DOHH2 (cell line): ENCODE data around the gene HEXA.

Experiments used
- EZH2phosphoT487 ChIP-seq: fragments of 200-600 bp; sonication (generic); IDR thresholded peaks from 2 replicates; pipeline ENCODE4 v1.6.1; 2017; ENCODE audit warnings: borderline replicate concordance, mild to moderate bottlenecking, antibody characterized with exemption, low read length, moderate library complexity, mixed read lengths
- TF ChIP-seq, protein P1 (sequence below): fragments of 200-600 bp; sonication (generic); IDR thresholded peaks from one replicate; pipeline ENCODE4 v1.5.1; 2014; ENCODE audit warnings: antibody characterized with exemption, mild to moderate bottlenecking, low read depth, low read length; ENCODE audit not compliant: poor library complexity, severe bottlenecking

DNA sequence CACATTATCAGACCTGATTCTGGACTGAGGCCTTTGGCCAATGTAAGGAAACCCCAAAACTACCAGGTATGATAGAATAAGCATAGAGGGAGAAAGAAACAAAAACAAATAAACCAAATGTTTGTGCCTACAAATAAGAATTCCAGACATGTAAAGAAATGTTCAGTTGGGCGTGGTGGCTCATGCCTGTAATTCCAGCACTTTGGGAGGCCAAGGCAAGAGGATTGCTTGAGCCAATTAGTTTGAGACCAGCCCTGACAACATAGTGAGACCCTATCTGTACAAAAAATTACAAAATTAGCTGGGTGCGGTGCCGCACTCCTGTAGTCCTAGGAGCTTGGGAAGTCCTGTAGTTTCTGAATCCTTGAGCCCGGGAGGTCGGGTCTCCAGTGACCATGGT, 35.3 kb upstream of the HEXA start:
- TF ChIP-seq, protein P1, sequence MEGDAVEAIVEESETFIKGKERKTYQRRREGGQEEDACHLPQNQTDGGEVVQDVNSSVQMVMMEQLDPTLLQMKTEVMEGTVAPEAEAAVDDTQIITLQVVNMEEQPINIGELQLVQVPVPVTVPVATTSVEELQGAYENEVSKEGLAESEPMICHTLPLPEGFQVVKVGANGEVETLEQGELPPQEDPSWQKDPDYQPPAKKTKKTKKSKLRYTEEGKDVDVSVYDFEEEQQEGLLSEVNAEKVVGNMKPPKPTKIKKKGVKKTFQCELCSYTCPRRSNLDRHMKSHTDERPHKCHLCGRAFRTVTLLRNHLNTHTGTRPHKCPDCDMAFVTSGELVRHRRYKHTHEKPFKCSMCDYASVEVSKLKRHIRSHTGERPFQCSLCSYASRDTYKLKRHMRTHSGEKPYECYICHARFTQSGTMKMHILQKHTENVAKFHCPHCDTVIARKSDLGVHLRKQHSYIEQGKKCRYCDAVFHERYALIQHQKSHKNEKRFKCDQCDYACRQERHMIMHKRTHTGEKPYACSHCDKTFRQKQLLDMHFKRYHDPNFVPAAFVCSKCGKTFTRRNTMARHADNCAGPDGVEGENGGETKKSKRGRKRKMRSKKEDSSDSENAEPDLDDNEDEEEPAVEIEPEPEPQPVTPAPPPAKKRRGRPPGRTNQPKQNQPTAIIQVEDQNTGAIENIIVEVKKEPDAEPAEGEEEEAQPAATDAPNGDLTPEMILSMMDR = no peak
- TF ChIP-seq EZH2phosphoT487 = no peak
